ENCODE measurements around the gene BLNK. TPM values are rescaled to one million over a fixed set of nuclear protein-coding genes. Genes with fewer than 3 reads are reported as not detected.

Gene BLNK
- total and polyA plus RNA-seq, 2 of the 13 experiments (the other 11 are each of a cell fraction or from before 2014, with no cell fraction given): not detected

GRCh38 chr10:96229568-96230030 lies 41.8 kb downstream of the BLNK start (continued):
- 0 out of 2 replicates have a peak, but pooled peaks have one; percentile 32 for TF ChIP-seq LCORL (IDR thresholded peaks at IDR 0.05)
- TF ChIP-seq LCORL (CRISPR knock-in tag; IDR thresholded peaks at IDR 0.05): no peak
- no peak for TF ChIP-seq HMG20B (CRISPR knock-in tag; conservative IDR thresholded peaks at IDR 0.05)
- no peak for TF ChIP-seq HBP1 (CRISPR knock-in tag; IDR thresholded peaks at IDR 0.05; ENCODE audit: low read depth)
- no peak for TF ChIP-seq ZC3H4 (CRISPR knock-in tag; IDR thresholded peaks at IDR 0.05; ENCODE audit: borderline replicate concordance)
- TF ChIP-seq FOXK2 (IDR thresholded peaks at IDR 0.05): 0 out of 2 replicates have a peak, but pooled peaks have one; percentile 8
- TF ChIP-seq FOXM1 (CRISPR knock-in tag; IDR thresholded peaks at IDR 0.05): no peak
- TF ChIP-seq ATF7 (IDR thresholded peaks at IDR 0.05): no peak
- TF ChIP-seq ATF7 (CRISPR knock-in tag; IDR thresholded peaks at IDR 0.05): no peak
- no peak for TF ChIP-seq MAZ (IDR thresholded peaks at IDR 0.05; ENCODE audit: borderline replicate concordance, low read depth, low read length)
- no peak for TF ChIP-seq MAZ (CRISPR knock-in tag; IDR thresholded peaks at IDR 0.05; ENCODE audit: low read depth)
- no peak for TF ChIP-seq KLF6 (CRISPR knock-in tag; IDR thresholded peaks at IDR 0.05)
- TF ChIP-seq HDAC6 (IDR thresholded peaks at IDR 0.05; ENCODE audit: low read depth, low read length): no peak
- no peak for TF ChIP-seq THYN1 (CRISPR knock-in tag; IDR thresholded peaks at IDR 0.05; ENCODE audit: borderline replicate concordance, low read depth)
- TF ChIP-seq MIER2 (CRISPR knock-in tag; IDR thresholded peaks at IDR 0.05): no peak
- TF ChIP-seq SNRNP70 (IDR thresholded peaks at IDR 0.05; ENCODE audit: low read depth, low read length): no peak
- TF ChIP-seq HNRNPK (IDR thresholded peaks at IDR 0.05; ENCODE audit: low read depth, low read length, poor library complexity, severe bottlenecking): no peak
- peak; percentile 28; the same call in 1 of the 2 replicates for TF ChIP-seq ZFX (CRISPR knock-in tag; IDR thresholded peaks at IDR 0.05; ENCODE audit: low read depth)
- peak; percentile 61 for TF ChIP-seq ZMYM3 (CRISPR knock-in tag; IDR thresholded peaks at IDR 0.05)
- no peak for TF ChIP-seq HIVEP1 (CRISPR knock-in tag; IDR thresholded peaks at IDR 0.05)
- TF ChIP-seq ZNF672 (CRISPR knock-in tag; IDR thresholded peaks at IDR 0.05): no peak
- no peak for TF ChIP-seq BCLAF1 (IDR thresholded peaks at IDR 0.05)
- no peak for TF ChIP-seq ZNF496 (CRISPR knock-in tag; IDR thresholded peaks at IDR 0.05; ENCODE audit: insufficient replicate concordance)
- no peak for TF ChIP-seq ZSCAN31 (CRISPR knock-in tag; IDR thresholded peaks at IDR 0.05; ENCODE audit: low read depth)
- no peak for TF ChIP-seq ZNF24 (IDR thresholded peaks at IDR 0.05)
- no peak for TF ChIP-seq PTBP1 (IDR thresholded peaks at IDR 0.05; ENCODE audit: low read depth, low read length, poor library complexity, severe bottlenecking)
- TF ChIP-seq RFX1 (IDR thresholded peaks at IDR 0.05): no peak
- TF ChIP-seq NFKB2 (CRISPR knock-in tag; IDR thresholded peaks at IDR 0.05; ENCODE audit: borderline replicate concordance): no peak
- TF ChIP-seq GABPA (IDR thresholded peaks at IDR 0.05; ENCODE audit: low read depth, low read length): no peak
- no peak for TF ChIP-seq GABPA (CRISPR knock-in tag; IDR thresholded peaks at IDR 0.05; ENCODE audit: low read depth)
- TF ChIP-seq SMARCC2 (IDR thresholded peaks at IDR 0.05): no peak
- TF ChIP-seq JUND (CRISPR knock-in tag; IDR thresholded peaks at IDR 0.05): no peak
- no peak for TF ChIP-seq MBD4 (IDR thresholded peaks at IDR 0.05; ENCODE audit: borderline replicate concordance, low read length)
